Endodermal cell (in vitro differentiated cells): ENCODE data around the gene KCNK15. TPM values are rescaled to one million over a fixed set of nuclear protein-coding genes. Genes with fewer than 3 reads are reported as not detected.

ENCODE experiments used
- DNase-seq: peaks from one replicate; pipeline ENCODE4 v3.0.0-alpha.2; 2017
- H3K27ac ChIP-seq: 2 replicates; pipeline ENCODE4 v1.5.1; 2013; ENCODE audit warnings: mild to moderate bottlenecking, low read depth, low read length, moderate library complexity
- H3K27me3 ChIP-seq: 2 replicates; pipeline ENCODE4 v1.6.1; 2013; ENCODE audit warnings: mild to moderate bottlenecking, low read length, moderate library complexity; ENCODE audit not compliant: insufficient read depth, control insufficient read depth, poor library complexity, severe bottlenecking
- H3K36me3 ChIP-seq: 2 replicates; pipeline ENCODE4 v1.7.0; 2013; ENCODE audit warnings: mild to moderate bottlenecking, low read length, moderate library complexity; ENCODE audit not compliant: control insufficient read depth, insufficient read depth
- H3K4me1 ChIP-seq: one replicate; pipeline ENCODE4 v1.7.0; 2013; ENCODE audit warnings: low read length; ENCODE audit not compliant: control insufficient read depth, insufficient read depth
- H3K4me3 ChIP-seq: 2 replicates; pipeline ENCODE4 v1.5.1; 2013; ENCODE audit warnings: mild to moderate bottlenecking, low read length, moderate library complexity
- H3K9ac ChIP-seq: 2 replicates; pipeline ENCODE4 v1.6.1; 2013; ENCODE audit warnings: mild to moderate bottlenecking, low read length, moderate library complexity; ENCODE audit not compliant: poor library complexity, severe bottlenecking; ENCODE audit errors: extremely low read depth
- H3K9me3 ChIP-seq: 2 replicates; pipeline ENCODE4 v1.6.1; 2013; ENCODE audit warnings: mild to moderate bottlenecking, low read length, moderate library complexity; ENCODE audit not compliant: control insufficient read depth
- H3K27ac Mint-ChIP-seq: 2 replicates; pipeline ENCODE4 v1.8.0; 2020; ENCODE audit warnings: mixed read lengths
- H3K27me3 Mint-ChIP-seq: 2 replicates; pipeline ENCODE4 v1.8.0; 2021; ENCODE audit warnings: mild to moderate bottlenecking, mixed read lengths; ENCODE audit not compliant: insufficient read depth
- H3K36me3 Mint-ChIP-seq: 2 replicates; pipeline ENCODE4 v1.8.0; 2020; ENCODE audit warnings: low read depth, mixed read lengths
- H3K4me1 Mint-ChIP-seq: 2 replicates; pipeline ENCODE4 v1.8.0; 2020; ENCODE audit warnings: mixed read lengths
- H3K4me3 Mint-ChIP-seq: 2 replicates; pipeline ENCODE4 v1.8.0; 2020; ENCODE audit warnings: mild to moderate bottlenecking, moderate library complexity, mixed read lengths
- H3K9me3 Mint-ChIP-seq: 2 replicates; pipeline ENCODE4 v1.8.0; 2020; ENCODE audit warnings: mild to moderate bottlenecking, mixed read lengths
- CTCF ChIP-seq: fragments of 200-600 bp; sonication (generic); conservative IDR thresholded peaks from 2 replicates; pipeline ENCODE4 v1.5.0; 2021; ENCODE audit warnings: antibody characterized with exemption, mild to moderate bottlenecking
- WGBS, 2 experiments: methylation state at CpG; one replicate each; pipeline versions ENCODE4 v1.1.5 to v1.1.7; 2013; ENCODE audit warnings: missing lambda C conversion rate in 2 of 2, mixed read lengths in 1 of 2; ENCODE audit not compliant: insufficient coverage in 1 of 2, insufficient read length in 1 of 2; 5-methylcytosine and 5-hydroxymethylcytosine counted together
- total RNA-seq, 2 donors: library from RNA; stranded (reverse); fragmentation: NEBNext Ultra II Directional in 1 of 2; extraction: Animal tissue kit (Norgen Biotek cat#: 25700) in 1 of 2; gene quantifications; 2 replicates in 1 of 2; 3 replicates in 1 of 2; pipeline ENCODE4 v1.2.1, GENCODE V29; 2021

The KCNK15 gene
- total RNA-seq, 2 donors from 2014 or later, result 0.15 to 0.22 TPM

GRCh38 chr20:44723391-44723790, 22.3 kb upstream of the KCNK15 start:
- Mint-ChIP-seq H3K4me1 (no peaks in the 10 kb centered on the region), H3K9me3 (no peaks in the 10 kb centered on the region), H3K27ac (no peak overlapping the region), H3K36me3 (no peaks in the 10 kb centered on the region), H3K4me3 (no peak overlapping the region), H3K27me3 (peaks cover 3% of the 10 kb centered on the region)
- Histone ChIP-seq H3K27me3 (no peaks in the 10 kb centered on the region), H3K36me3 (no peaks in the 10 kb centered on the region), H3K9me3 (no peaks in the 10 kb centered on the region), H3K9ac (no peak overlapping the region), H3K4me3 (no peak overlapping the region), H3K4me1 (no peaks in the 10 kb centered on the region), H3K27ac (no peak overlapping the region)
- no peak for TF ChIP-seq CTCF
- WGBS, 2 experiments, result 88 to 94% methylated on average over 6 to 7 of the region's 7 CpGs
- DNase-seq, result no peak

- Histone ChIP-seq H3K9me3 (no peaks in the 10 kb centered on the region), H3K4me1 (peaks cover 1% of the 10 kb centered on the region), H3K27ac (no peak overlapping the region), H3K36me3 (no peaks in the 10 kb centered on the region), H3K9ac (no peak overlapping the region), H3K4me3 (no peak overlapping the region), H3K27me3 (no peaks in the 10 kb centered on the region)
- Mint-ChIP-seq H3K27ac (no peak overlapping the region), H3K9me3 (no peaks in the 10 kb centered on the region), H3K27me3 (peaks cover 3% of the 10 kb centered on the region), H3K4me1 (peaks cover 3% of the 10 kb centered on the region), H3K4me3 (no peak overlapping the region), H3K36me3 (no peaks in the 10 kb centered on the region)
- no peak for DNase-seq
- no peak for TF ChIP-seq CTCF
- 89 to 96% methylated on average over 5 to 8 of the region's 9 CpGs for WGBS, 2 experiments
Observed at GRCh38 chr20:44723798-44724362, 21.8 kb upstream of the KCNK15 start.

- no peak for TF ChIP-seq CTCF
- H3K4me1 Mint-ChIP-seq, result peaks cover 10% of the 10 kb centered on the region
- no peaks in the 10 kb centered on the region for H3K9me3 ChIP-seq
- H3K27ac ChIP-seq, result no peak overlapping the region
- H3K9ac ChIP-seq, result no peak overlapping the region
- no peak for DNase-seq
- peaks cover 3% of the 10 kb centered on the region for H3K27me3 Mint-ChIP-seq
- H3K36me3 ChIP-seq, result no peaks in the 10 kb centered on the region
- no peaks in the 10 kb centered on the region for H3K27me3 ChIP-seq
- WGBS, 2 experiments, result 92 to 96% methylated on average over 9 to 26 of the region's 26 CpGs
- no peaks in the 10 kb centered on the region for H3K36me3 Mint-ChIP-seq
- no peak overlapping the region for H3K4me3 ChIP-seq
- H3K4me1 ChIP-seq, result peaks cover 8% of the 10 kb centered on the region
- H3K27ac Mint-ChIP-seq, result no peak overlapping the region
- H3K9me3 Mint-ChIP-seq, result no peaks in the 10 kb centered on the region
- no peak overlapping the region for H3K4me3 Mint-ChIP-seq
Observed at GRCh38 chr20:44724423-44725091, 21.1 kb upstream of the KCNK15 start.
